Sigmoid colon (tissue), 4 donors: ENCODE measurements around the gene MOB1B.
"Not testable (repeated sequence)": the region's sequence is repeated elsewhere in the genome, so short reads cannot be mapped to it uniquely, and the experiment has no call there.

ENCODE experiments used
- CTCF ChIP-seq, 4 experiments: fragments of 450-650 bp in 3 of 4; fragments of 200-600 bp in 1 of 4; IDR thresholded peaks; one replicate each; pipeline ENCODE4 v1.5.1; 2016 to 2019; ENCODE audit warnings: antibody characterized with exemption in 4 of 4, mild to moderate bottlenecking in 3 of 4, moderate library complexity in 2 of 4
- POLR2A ChIP-seq, 2 donors: fragments of 450-650 bp; IDR thresholded peaks; one replicate each; pipeline ENCODE4 v1.6.1; 2016; ENCODE audit warnings: antibody characterized with exemption in 2 of 2, mild to moderate bottlenecking in 2 of 2, moderate library complexity in 2 of 2
- POLR2AphosphoS5 ChIP-seq, 4 donors: sonication (generic); formaldehyde crosslinking; IDR thresholded peaks; one replicate each; pipeline ENCODE4 v1.6.1; 2017; ENCODE audit warnings: antibody characterized with exemption in 4 of 4

DNA sequence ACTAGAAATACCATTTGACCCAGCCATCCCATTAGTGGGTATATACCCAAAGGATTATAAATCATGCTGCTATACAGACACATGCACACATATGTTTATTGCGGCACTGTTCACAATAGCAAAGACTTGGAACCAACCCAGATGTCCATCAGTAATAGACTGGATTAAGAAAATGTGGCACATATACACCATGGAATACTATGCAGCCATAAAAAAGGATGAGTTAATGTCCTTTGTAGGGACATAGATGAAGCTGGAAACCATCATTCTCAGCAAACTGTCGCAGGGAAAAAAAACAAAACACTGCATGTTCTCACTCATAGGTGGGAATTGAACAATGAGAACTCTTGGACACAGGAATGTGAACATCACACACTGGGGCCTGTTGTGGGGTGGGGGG is 115.2 kb downstream of the MOB1B start:
- not testable (repeated sequence) for TF ChIP-seq CTCF, POLR2A, POLR2AphosphoS5 (IDR thresholded peaks at IDR 0.05)
